ENCODE measurements around the gene SLC7A7. TPM values are rescaled to one million over a fixed set of nuclear protein-coding genes. Genes with fewer than 3 reads are reported as not detected.

Gene SLC7A7
- total and polyA plus RNA-seq, 2 of the 13 experiments (the other 11 are each of a cell fraction or from before 2014, with no cell fraction given): 0.13 to 0.63 TPM

GRCh38 chr14:22796087-22796707, 19.0 kb downstream of the SLC7A7 start (continued):
- TF ChIP-seq FOSL2 (CRISPR knock-in tag; IDR thresholded peaks at IDR 0.05) (peak; percentile 86), ZNF275 (CRISPR knock-in tag; IDR thresholded peaks at IDR 0.05; ENCODE audit: borderline replicate concordance) (no peak), MED1 (CRISPR knock-in tag; IDR thresholded peaks at IDR 0.05) (0 out of 2 replicates have a peak, but pooled peaks have one; percentile 8), KMT2A (CRISPR knock-in tag; IDR thresholded peaks at IDR 0.05) (0 out of 2 replicates have a peak, but pooled peaks have one; percentile 23), ZNF580 (CRISPR knock-in tag; IDR thresholded peaks at IDR 0.05; ENCODE audit: borderline replicate concordance, low read depth) (peak; percentile 68; the same call in 1 of the 2 replicates), ZNF510 (CRISPR knock-in tag; IDR thresholded peaks at IDR 0.05; ENCODE audit: low read depth) (no peak), ZNF225 (CRISPR knock-in tag; IDR thresholded peaks at IDR 0.05) (no peak), IKZF4 (CRISPR knock-in tag; IDR thresholded peaks at IDR 0.05; ENCODE audit: borderline replicate concordance, low read depth, not compliant biosample characterization) (no peak), ZMYM3 (CRISPR knock-in tag; IDR thresholded peaks at IDR 0.05) (peak; percentile 38; the same call in 1 of the 2 replicates), DR1 (CRISPR knock-in tag; IDR thresholded peaks at IDR 0.05) (no peak), MTA3 (CRISPR knock-in tag; IDR thresholded peaks at IDR 0.05) (no peak), ETV5 (CRISPR knock-in tag; IDR thresholded peaks at IDR 0.05; ENCODE audit: borderline replicate concordance) (no peak), NFYC (CRISPR knock-in tag; IDR thresholded peaks at IDR 0.05) (0 out of 2 replicates have a peak, but pooled peaks have one; percentile 26), ZNF232 (CRISPR knock-in tag; IDR thresholded peaks at IDR 0.05; ENCODE audit: borderline replicate concordance) (no peak), ZNF816 (CRISPR knock-in tag; IDR thresholded peaks at IDR 0.05; ENCODE audit: borderline replicate concordance) (no peak), ZNF883 (CRISPR knock-in tag; IDR thresholded peaks at IDR 0.05; ENCODE audit: not compliant biosample characterization) (peak; percentile 55), ZBTB44 (CRISPR knock-in tag; IDR thresholded peaks at IDR 0.05) (peak; percentile 74; the same call in 1 of the 2 replicates), KAT8 (CRISPR knock-in tag; IDR thresholded peaks at IDR 0.05) (peak; percentile 41; the same call in 1 of the 2 replicates), ZFP62 (CRISPR knock-in tag; IDR thresholded peaks at IDR 0.05) (no peak), XBP1 (CRISPR knock-in tag; IDR thresholded peaks at IDR 0.05) (no peak), NFE2L1 (CRISPR knock-in tag; IDR thresholded peaks at IDR 0.05; ENCODE audit: borderline replicate concordance) (no peak), KLF11 (CRISPR knock-in tag; IDR thresholded peaks at IDR 0.05) (no peak), ZSCAN9 (CRISPR knock-in tag; IDR thresholded peaks at IDR 0.05; ENCODE audit: borderline replicate concordance) (peak; percentile 45; the same call in 1 of the 2 replicates), ZNF598 (CRISPR knock-in tag; IDR thresholded peaks at IDR 0.05; ENCODE audit: borderline replicate concordance) (no peak), GLI4 (CRISPR knock-in tag; IDR thresholded peaks at IDR 0.05; ENCODE audit: borderline replicate concordance) (no peak), RARG (CRISPR knock-in tag; IDR thresholded peaks at IDR 0.05; ENCODE audit: low read depth) (no peak), DBP (CRISPR knock-in tag; IDR thresholded peaks at IDR 0.05; ENCODE audit: not compliant biosample characterization) (no peak), TAF1 (CRISPR knock-in tag; IDR thresholded peaks at IDR 0.05) (no peak), SIX4 (CRISPR knock-in tag; IDR thresholded peaks at IDR 0.05) (no peak)

All from HepG2 (cell line).